HEK293T (cell line): ENCODE results near the gene TCEAL1.

Experiments
- BHLHE40 ChIP-seq: fragments of 450-650 bp; IDR thresholded peaks from 2 replicates; pipeline ENCODE4 v1.6.1; 2016; ENCODE audit warnings: mild to moderate bottlenecking, moderate library complexity, borderline replicate concordance
- ELF4 ChIP-seq: fragments of 450-650 bp; IDR thresholded peaks from 2 replicates; pipeline ENCODE4 v1.6.1; 2017; ENCODE audit warnings: antibody characterized with exemption
- FOXM1 ChIP-seq: fragments of 450-650 bp; IDR thresholded peaks from 2 replicates; pipeline ENCODE4 v1.6.1; 2017; ENCODE audit warnings: mild to moderate bottlenecking, borderline replicate concordance
- NFRKB ChIP-seq: fragments of 450-650 bp; IDR thresholded peaks from 2 replicates; pipeline ENCODE4 v1.6.1; 2016; ENCODE audit warnings: mild to moderate bottlenecking, moderate library complexity
- TARDBP ChIP-seq: fragments of 450-650 bp; IDR thresholded peaks from 2 replicates; pipeline ENCODE4 v1.6.1; 2016
- TF ChIP-seq, protein P1 (sequence below): fragments of 450-650 bp; IDR thresholded peaks from 2 replicates; pipeline ENCODE4 v1.6.1; 2016

DNA sequence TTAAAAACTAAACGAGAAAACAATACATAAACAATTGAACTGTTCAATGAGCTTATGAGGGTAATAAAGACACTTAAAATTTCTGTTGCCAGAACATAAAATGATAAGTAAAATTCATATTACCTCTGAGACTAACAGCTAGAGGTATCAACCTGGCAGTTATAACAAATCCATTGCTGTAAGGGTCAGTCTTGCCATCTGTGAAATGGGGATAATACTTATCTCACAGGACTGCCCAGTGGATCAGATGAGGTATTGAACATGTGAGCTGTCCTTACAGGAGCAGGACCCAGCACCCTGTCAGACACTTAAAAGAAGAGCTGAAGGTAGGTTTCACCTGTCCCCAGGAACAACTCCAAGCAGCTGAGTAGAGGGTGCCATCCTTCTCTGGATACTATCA, 18.5 kb upstream of the TCEAL1 start:
- TF ChIP-seq TARDBP (no peak), BHLHE40 (no peak), FOXM1 (no peak), NFRKB (no peak), ELF4 (no peak)
- TF ChIP-seq, protein P1, sequence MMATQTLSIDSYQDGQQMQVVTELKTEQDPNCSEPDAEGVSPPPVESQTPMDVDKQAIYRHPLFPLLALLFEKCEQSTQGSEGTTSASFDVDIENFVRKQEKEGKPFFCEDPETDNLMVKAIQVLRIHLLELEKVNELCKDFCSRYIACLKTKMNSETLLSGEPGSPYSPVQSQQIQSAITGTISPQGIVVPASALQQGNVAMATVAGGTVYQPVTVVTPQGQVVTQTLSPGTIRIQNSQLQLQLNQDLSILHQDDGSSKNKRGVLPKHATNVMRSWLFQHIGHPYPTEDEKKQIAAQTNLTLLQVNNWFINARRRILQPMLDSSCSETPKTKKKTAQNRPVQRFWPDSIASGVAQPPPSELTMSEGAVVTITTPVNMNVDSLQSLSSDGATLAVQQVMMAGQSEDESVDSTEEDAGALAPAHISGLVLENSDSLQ: no peak
